Mucosa of stomach (tissue), 1 donor: ENCODE results near the gene PACC1.
"Not testable (repeated sequence)": the region's sequence is repeated elsewhere in the genome, so short reads cannot be mapped to it uniquely, and the experiment has no call there.

Source experiments
- H3K27me3 ChIP-seq: one replicate; pipeline ENCODE4 v1.7.0; 2013; ENCODE audit warnings: mild to moderate bottlenecking, low read length; ENCODE audit not compliant: control insufficient read depth, insufficient read depth
- H3K36me3 ChIP-seq: one replicate; pipeline ENCODE4 v1.7.0; 2013; ENCODE audit warnings: low read length; ENCODE audit not compliant: control insufficient read depth, insufficient read depth
- H3K4me1 ChIP-seq: one replicate; pipeline ENCODE4 v1.7.0; 2013; ENCODE audit warnings: mild to moderate bottlenecking, low read length; ENCODE audit not compliant: control insufficient read depth, insufficient read depth
- H3K4me3 ChIP-seq: one replicate; pipeline ENCODE4 v1.7.0; 2013; ENCODE audit warnings: low read length
- H3K9ac ChIP-seq: one replicate; pipeline ENCODE4 v1.7.0; 2013; ENCODE audit warnings: mild to moderate bottlenecking, low read length, moderate library complexity
- H3K9me3 ChIP-seq: one replicate; pipeline ENCODE4 v1.7.0; 2013; ENCODE audit warnings: mild to moderate bottlenecking, low read length, moderate library complexity; ENCODE audit not compliant: control insufficient read depth
- donor health status: Pancreatic carcinoma.

The PACC1 gene

DNA sequence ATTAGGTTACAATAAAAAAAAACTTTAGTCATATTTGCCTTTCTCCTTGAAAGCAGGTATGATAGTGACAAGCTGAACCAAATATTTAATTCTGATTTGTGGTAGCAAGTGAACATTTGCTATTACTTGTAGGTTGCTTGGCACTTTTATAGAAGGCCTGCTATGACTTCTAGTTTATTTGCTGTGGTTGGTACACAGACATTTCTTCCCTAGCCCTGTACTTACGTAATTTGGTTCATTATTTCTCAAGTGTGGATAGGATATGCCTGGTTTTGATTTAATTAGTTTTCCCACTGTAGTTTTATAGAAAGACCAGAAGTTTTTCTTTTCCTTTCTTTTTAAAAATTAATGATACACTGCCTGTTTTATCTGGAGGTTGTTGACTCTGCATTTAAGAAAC lies 73.6 kb downstream of the PACC1 start:
- peaks cover 4% of the 10 kb centered on the region for H3K36me3 ChIP-seq
- H3K9me3 ChIP-seq = no peaks in the 10 kb centered on the region
- no peak overlapping the region for H3K4me3 ChIP-seq
- no peak overlapping the region for H3K9ac ChIP-seq
- H3K27me3 ChIP-seq = no peaks in the 10 kb centered on the region
- no peaks in the 10 kb centered on the region for H3K4me1 ChIP-seq

DNA sequence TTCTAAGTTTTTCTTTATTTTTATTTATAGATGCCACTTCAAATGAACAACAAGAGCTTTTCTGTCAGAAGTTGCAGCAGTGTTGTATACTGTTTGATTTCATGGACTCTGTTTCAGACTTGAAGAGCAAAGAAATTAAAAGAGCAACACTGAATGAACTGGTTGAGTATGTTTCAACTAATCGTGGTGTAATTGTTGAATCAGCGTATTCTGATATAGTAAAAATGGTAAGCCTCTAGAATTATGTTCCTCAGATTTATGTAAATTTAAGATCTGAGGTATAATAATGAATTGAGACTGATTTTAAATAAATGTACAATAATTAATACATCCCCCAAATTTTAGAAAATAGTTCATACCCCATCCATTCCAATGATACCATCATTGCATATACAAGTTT lies 85.6 kb downstream of the PACC1 start:
- Histone ChIP-seq H3K27me3 (no peaks in the 10 kb centered on the region), H3K9ac (no peak overlapping the region), H3K4me1 (peaks cover 3% of the 10 kb centered on the region), H3K9me3 (no peaks in the 10 kb centered on the region), H3K4me3 (no peak overlapping the region), H3K36me3 (no peaks in the 10 kb centered on the region)

DNA sequence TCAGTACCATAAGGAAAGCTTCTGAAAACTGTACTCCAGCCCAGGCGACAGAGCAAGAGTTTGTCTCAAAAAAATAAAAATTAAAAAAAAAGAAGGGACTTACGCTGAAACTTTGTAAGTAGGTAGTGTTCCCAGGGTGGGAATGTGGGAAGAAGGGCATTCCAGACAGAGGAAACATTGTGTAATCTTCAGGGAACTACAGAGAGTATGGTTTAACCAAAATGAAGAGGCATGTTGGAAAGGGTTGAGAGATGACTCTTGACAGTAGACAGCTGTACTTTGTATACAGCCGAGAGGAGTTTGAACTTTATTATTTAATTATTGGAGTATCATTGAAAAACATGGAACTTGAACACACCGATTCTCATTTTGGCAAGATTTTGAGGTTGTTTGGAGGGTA lies 86.4 kb downstream of the PACC1 start:
- H3K9ac ChIP-seq = no peak overlapping the region
- H3K9me3 ChIP-seq = no peaks in the 10 kb centered on the region
- peaks cover 3% of the 10 kb centered on the region for H3K4me1 ChIP-seq
- H3K27me3 ChIP-seq = no peaks in the 10 kb centered on the region
- H3K36me3 ChIP-seq = no peaks in the 10 kb centered on the region
- H3K4me3 ChIP-seq = no peak overlapping the region

- Histone ChIP-seq H3K4me1 (peaks cover 3% of the 10 kb centered on the region), H3K9me3 (no peaks in the 10 kb centered on the region), H3K4me3 (no peak overlapping the region), H3K9ac (no peak overlapping the region), H3K36me3 (no peaks in the 10 kb centered on the region), H3K27me3 (no peaks in the 10 kb centered on the region)
Measured at GRCh38 chr1:212326541-212326940, 88.1 kb downstream of the PACC1 start.

- H3K4me3 ChIP-seq = no peak overlapping the region
- H3K27me3 ChIP-seq = no peaks in the 10 kb centered on the region
- H3K9me3 ChIP-seq = no peaks in the 10 kb centered on the region
- no peaks in the 10 kb centered on the region for H3K36me3 ChIP-seq
- H3K4me1 ChIP-seq = peaks cover 3% of the 10 kb centered on the region
- no peak overlapping the region for H3K9ac ChIP-seq
Measured at GRCh38 chr1:212323066-212323465, 91.6 kb downstream of the PACC1 start.

GRCh38 chr1:212321031-212321430 lies 93.7 kb downstream of the PACC1 start:
- not testable (repeated sequence) for H3K9me3 ChIP-seq, H3K9ac ChIP-seq, H3K36me3 ChIP-seq, H3K4me3 ChIP-seq, H3K27me3 ChIP-seq, H3K4me1 ChIP-seq

DNA sequence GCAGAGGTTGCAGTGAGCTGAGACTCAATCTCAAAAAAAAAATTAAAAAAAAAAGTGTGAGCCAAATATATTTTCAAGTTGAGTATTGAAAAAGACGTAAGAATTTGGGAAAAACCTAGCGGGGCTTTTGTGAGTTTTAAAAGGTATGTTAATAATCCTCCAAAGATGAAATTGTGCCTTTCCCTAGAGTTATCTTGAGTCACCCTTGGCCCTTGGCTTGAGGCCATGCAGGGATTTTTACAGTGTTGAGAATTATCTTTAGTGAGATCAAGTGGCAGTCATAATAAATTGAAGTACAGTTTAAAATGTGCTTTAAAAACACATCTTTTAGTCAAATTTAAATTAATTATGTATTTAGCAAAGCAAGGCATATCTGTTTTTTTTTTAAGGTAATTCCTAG lies 96.8 kb downstream of the PACC1 start:
- Histone ChIP-seq H3K9me3 (no peaks in the 10 kb centered on the region), H3K4me1 (no peaks in the 10 kb centered on the region), H3K9ac (no peak overlapping the region), H3K4me3 (no peak overlapping the region), H3K36me3 (no peaks in the 10 kb centered on the region), H3K27me3 (no peaks in the 10 kb centered on the region)

GRCh38 chr1:212315907-212316306 lies 98.8 kb downstream of the PACC1 start:
- no peak overlapping the region for H3K9ac ChIP-seq
- no peaks in the 10 kb centered on the region for H3K9me3 ChIP-seq
- H3K27me3 ChIP-seq = no peaks in the 10 kb centered on the region
- no peaks in the 10 kb centered on the region for H3K36me3 ChIP-seq
- H3K4me3 ChIP-seq = no peak overlapping the region
- H3K4me1 ChIP-seq = no peaks in the 10 kb centered on the region

- Histone ChIP-seq H3K27me3 (no peaks in the 10 kb centered on the region), H3K4me1 (no peaks in the 10 kb centered on the region), H3K36me3 (no peaks in the 10 kb centered on the region), H3K4me3 (no peak overlapping the region), H3K9me3 (no peaks in the 10 kb centered on the region), H3K9ac (no peak overlapping the region)
Measured at GRCh38 chr1:212315184-212315583, 99.5 kb downstream of the PACC1 start.
